Mesenchymal stem cell (in vitro differentiated cells and primary cell): Measurements from ENCODE around the gene RPLP1.

ENCODE experiments used
- DNase-seq: peaks from one replicate; pipeline ENCODE4 v3.0.0-alpha.2; 2013
- H2AFZ ChIP-seq: one replicate; pipeline ENCODE4 v1.6.1; 2013; ENCODE audit warnings: low read depth, mild to moderate bottlenecking, control low read depth, inconsistent platforms, low read length, moderate library complexity
- H2AK5ac ChIP-seq: 2 replicates; pipeline ENCODE4 v1.6.1; 2013; ENCODE audit warnings: low read length, moderate library complexity, mild to moderate bottlenecking, inconsistent platforms; ENCODE audit not compliant: severe bottlenecking
- H2BK120ac ChIP-seq: one replicate; pipeline ENCODE4 v1.6.1; 2013; ENCODE audit warnings: low read depth, mild to moderate bottlenecking, inconsistent platforms, low read length, moderate library complexity
- H2BK12ac ChIP-seq, 2 experiments: one replicate each; pipeline ENCODE4 v1.6.1; 2013; ENCODE audit warnings: inconsistent platforms in 2 of 2, low read length in 2 of 2, mild to moderate bottlenecking in 2 of 2, moderate library complexity in 2 of 2, control low read depth in 1 of 2
- H2BK15ac ChIP-seq: one replicate; pipeline ENCODE4 v1.6.1; 2013; ENCODE audit warnings: mild to moderate bottlenecking, low read depth, inconsistent platforms; ENCODE audit not compliant: poor library complexity, severe bottlenecking
- H2BK5ac ChIP-seq: 2 replicates; pipeline ENCODE4 v1.6.1; 2013; ENCODE audit warnings: low read depth, mild to moderate bottlenecking, low read length, control low read depth, inconsistent platforms; ENCODE audit not compliant: poor library complexity, severe bottlenecking
- H3K14ac ChIP-seq, 2 experiments: one replicate each; pipeline ENCODE4 v1.6.1; 2013; ENCODE audit warnings: inconsistent platforms in 2 of 2, low read length in 2 of 2, control low read depth in 1 of 2, mild to moderate bottlenecking in 1 of 2, moderate library complexity in 1 of 2
- H3K18ac ChIP-seq, 2 experiments: one replicate each; pipeline ENCODE4 v1.6.1; 2013; ENCODE audit warnings: inconsistent platforms in 2 of 2, low read length in 2 of 2, control low read depth in 1 of 2, low read depth in 1 of 2, mild to moderate bottlenecking in 1 of 2
- H3K23ac ChIP-seq, 2 experiments: one replicate each; pipeline ENCODE4 v1.6.1; 2013; ENCODE audit warnings: inconsistent platforms in 2 of 2, low read length in 2 of 2, mild to moderate bottlenecking in 2 of 2, moderate library complexity in 2 of 2, control low read depth in 1 of 2
- H3K27ac ChIP-seq: 2 replicates; pipeline ENCODE4 v1.5.1; 2013; ENCODE audit warnings: mild to moderate bottlenecking, moderate library complexity, low read length, control low read depth, inconsistent platforms; ENCODE audit not compliant: poor library complexity, severe bottlenecking
- H3K27me3 ChIP-seq, 2 experiments: 2 replicates each; pipeline versions ENCODE4 v1.6.1 to v1.7.0; 2013; ENCODE audit warnings: low read length in 2 of 2, mild to moderate bottlenecking in 2 of 2, moderate library complexity in 2 of 2, control low read depth in 1 of 2, inconsistent platforms in 1 of 2; ENCODE audit not compliant: control insufficient read depth in 1 of 2, insufficient read depth in 1 of 2
- H3K36me3 ChIP-seq, 2 experiments: 2 replicates each; pipeline versions ENCODE4 v1.6.1 to v1.7.0; 2013; ENCODE audit warnings: low read length in 2 of 2, control low read depth in 1 of 2, inconsistent platforms in 1 of 2, low read depth in 1 of 2, mild to moderate bottlenecking in 1 of 2; ENCODE audit not compliant: insufficient read depth in 2 of 2, control insufficient read depth in 1 of 2
- H3K4ac ChIP-seq, 2 experiments: one replicate each; pipeline ENCODE4 v1.6.1; 2013; ENCODE audit warnings: inconsistent platforms in 2 of 2, low read length in 2 of 2, mild to moderate bottlenecking in 2 of 2, moderate library complexity in 2 of 2, control low read depth in 1 of 2, low read depth in 1 of 2
- H3K4me1 ChIP-seq: 2 replicates; pipeline ENCODE4 v1.6.1; 2013; ENCODE audit warnings: low read depth, low read length, control low read depth; ENCODE audit not compliant: control insufficient read depth, insufficient read depth
- H3K4me2 ChIP-seq: 2 replicates; pipeline ENCODE4 v1.6.1; 2013; ENCODE audit warnings: low read length, mild to moderate bottlenecking, inconsistent platforms; ENCODE audit not compliant: poor library complexity, severe bottlenecking
- H3K4me3 ChIP-seq, 2 experiments: 2 replicates each; pipeline versions ENCODE4 v1.5.1 to v1.7.0; 2013; ENCODE audit warnings: low read length in 2 of 2, mild to moderate bottlenecking in 2 of 2, control low read depth in 1 of 2, low read depth in 1 of 2; ENCODE audit not compliant: insufficient read depth in 1 of 2
- H3K79me1 ChIP-seq: replicated peaks from 2 replicates; pipeline ENCODE4 v1.6.1; 2013; ENCODE audit warnings: mild to moderate bottlenecking, control low read depth, low read length, inconsistent platforms; ENCODE audit not compliant: poor library complexity, severe bottlenecking
- H3K9ac ChIP-seq: 2 replicates; pipeline ENCODE4 v1.7.0; 2013; ENCODE audit warnings: mild to moderate bottlenecking, low read length, moderate library complexity
- H3K9me3 ChIP-seq: 2 replicates; pipeline ENCODE4 v1.7.0; 2013; ENCODE audit warnings: mild to moderate bottlenecking, low read length; ENCODE audit not compliant: control insufficient read depth
- H4K8ac ChIP-seq: one replicate; pipeline ENCODE4 v1.6.1; 2013; ENCODE audit warnings: inconsistent platforms, mild to moderate bottlenecking, low read length, moderate library complexity
- H4K91ac ChIP-seq: one replicate; pipeline ENCODE4 v1.6.1; 2013; ENCODE audit warnings: mild to moderate bottlenecking, low read length, inconsistent platforms
- WGBS: methylation state at CpG from one replicate; pipeline ENCODE4 v1.1.7; 2013; ENCODE audit warnings: mixed read lengths; 5-methylcytosine and 5-hydroxymethylcytosine counted together

Gene RPLP1

DNA sequence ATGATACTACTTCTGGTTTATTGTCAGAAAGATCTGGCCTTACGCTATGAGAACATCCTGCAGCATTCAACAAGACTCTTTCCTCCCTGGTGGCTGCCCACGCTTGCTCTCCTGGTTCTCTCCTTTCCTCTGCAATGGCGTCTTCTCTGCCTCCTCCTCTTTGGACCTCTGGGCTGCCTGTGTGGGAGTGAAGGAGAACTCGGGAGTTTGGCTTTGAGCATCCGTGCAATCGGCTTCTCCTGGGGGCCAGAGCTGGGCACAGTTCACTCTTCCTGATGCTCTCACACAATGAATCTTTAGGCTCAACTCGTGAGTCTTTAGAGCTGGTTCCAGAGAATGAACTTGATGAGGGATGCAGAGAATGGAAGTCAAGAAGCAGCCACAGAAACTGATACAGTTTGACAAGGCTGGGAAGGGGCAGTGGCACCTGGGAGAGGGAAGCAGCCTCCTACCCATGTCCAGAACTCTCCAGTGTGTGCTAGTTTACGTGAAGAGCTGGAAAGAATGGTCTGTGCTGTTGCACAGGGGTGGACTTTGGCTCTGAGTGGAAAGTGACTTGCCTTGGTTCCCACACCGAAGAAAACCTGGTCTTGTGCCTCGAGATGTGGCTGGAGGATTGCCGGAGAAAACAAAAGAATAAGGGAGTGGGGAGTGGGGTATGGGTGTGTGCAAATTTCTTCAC, 37.9 kb downstream of the RPLP1 start:
- Histone ChIP-seq H3K36me3 (no peaks in the 10 kb centered on the region), H3K27me3 (peaks cover 35% of the 10 kb centered on the region in 2 experiments), H3K4me3 (no peak overlapping the region), H4K8ac (no peak overlapping the region), H3K18ac (no peak overlapping the region), H2BK5ac (no peak overlapping the region), H3K14ac (peak overlapping the region in 1 of 2 experiments; percentile 46), H4K91ac (no peak overlapping the region), H3K79me1 (no peaks in the 10 kb centered on the region), H3K9me3 (peaks cover 3% of the 10 kb centered on the region), H2BK12ac (no peak overlapping the region), H3K4me2 (no peak overlapping the region), H3K4me1 (peaks cover 2% of the 10 kb centered on the region), H3K23ac (no peak overlapping the region), H3K9ac (no peak overlapping the region), H2BK120ac (no peak overlapping the region), H2AFZ (no peak overlapping the region), H3K4ac (no peak overlapping the region), H2AK5ac (no peak overlapping the region), H3K27ac (no peak overlapping the region), H2BK15ac (no peak overlapping the region)
- WGBS, result 79% methylated on average over 11 of the region's 11 CpGs
- DNase-seq, result no peak

DNA sequence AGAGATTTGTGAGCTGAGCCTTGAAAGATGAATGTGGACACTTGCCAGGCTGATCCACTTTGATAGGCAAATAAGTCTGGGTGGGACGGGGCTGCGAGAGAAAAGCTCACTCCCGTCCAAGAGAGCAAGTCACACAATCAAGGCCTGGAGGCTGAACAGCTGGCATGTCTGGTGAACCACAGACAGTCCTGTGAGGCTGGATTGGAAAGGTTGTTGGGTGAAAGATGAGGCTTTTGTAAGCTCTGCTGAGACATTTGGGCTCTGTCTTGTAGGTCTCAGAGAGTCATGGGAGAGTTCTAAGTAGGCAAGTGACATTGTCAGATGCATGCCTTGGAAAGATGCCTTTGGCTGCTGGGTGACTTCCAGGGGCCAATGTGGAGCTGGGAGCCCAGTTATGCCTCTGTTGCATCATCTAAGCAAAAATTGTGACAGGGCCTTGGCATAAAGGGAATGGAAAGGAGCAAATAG, 38.5 kb downstream of the RPLP1 start:
- Histone ChIP-seq H3K27ac (no peak overlapping the region), H2BK120ac (no peak overlapping the region), H3K4ac (no peak overlapping the region), H3K14ac (no peak overlapping the region), H3K27me3 (peaks cover 35% of the 10 kb centered on the region in 2 experiments), H2BK12ac (no peak overlapping the region), H3K23ac (no peak overlapping the region), H3K18ac (no peak overlapping the region), H2BK5ac (no peak overlapping the region), H3K4me3 (no peak overlapping the region), H3K9ac (no peak overlapping the region), H4K91ac (no peak overlapping the region), H3K4me1 (peaks cover 2% of the 10 kb centered on the region), H3K36me3 (no peaks in the 10 kb centered on the region), H4K8ac (no peak overlapping the region), H2AK5ac (no peak overlapping the region), H3K9me3 (peaks cover 3% of the 10 kb centered on the region), H3K79me1 (no peaks in the 10 kb centered on the region), H2AFZ (no peak overlapping the region), H2BK15ac (no peak overlapping the region), H3K4me2 (no peak overlapping the region)
- DNase-seq, result no peak
- WGBS, result 79% methylated on average over 3 of the region's 3 CpGs

- Histone ChIP-seq H3K4me1 (peaks cover 2% of the 10 kb centered on the region), H3K9me3 (peaks cover 3% of the 10 kb centered on the region), H2BK12ac (no peak overlapping the region), H3K4ac (no peak overlapping the region), H3K79me1 (no peaks in the 10 kb centered on the region), H3K36me3 (no peaks in the 10 kb centered on the region), H4K91ac (no peak overlapping the region), H3K18ac (no peak overlapping the region), H3K4me2 (no peak overlapping the region), H3K27me3 (peaks cover 28 to 30% of the 10 kb centered on the region in 2 experiments), H2BK5ac (no peak overlapping the region), H3K9ac (no peak overlapping the region), H2BK120ac (no peak overlapping the region), H2AK5ac (no peak overlapping the region), H3K4me3 (no peak overlapping the region), H2BK15ac (no peak overlapping the region), H3K23ac (no peak overlapping the region), H3K27ac (no peak overlapping the region), H4K8ac (no peak overlapping the region), H2AFZ (no peak overlapping the region), H3K14ac (no peak overlapping the region)
- no peak for DNase-seq
- WGBS, result 95% methylated on average over 2 of the region's 2 CpGs
These were observed 40.8 kb downstream of the RPLP1 start for GRCh38 chr15:69493406-69493805.

GRCh38 chr15:69496001-69496400, 43.4 kb downstream of the RPLP1 start:
- H4K8ac ChIP-seq, result no peak overlapping the region
- H3K27ac ChIP-seq, result no peak overlapping the region
- H2AFZ ChIP-seq, result no peak overlapping the region
- H2BK5ac ChIP-seq, result no peak overlapping the region
- no peak overlapping the region for H3K4me2 ChIP-seq
- H3K36me3 ChIP-seq, result no peaks in the 10 kb centered on the region
- H3K79me1 ChIP-seq, result no peaks in the 10 kb centered on the region
- H2BK15ac ChIP-seq, result no peak overlapping the region
- H2AK5ac ChIP-seq, result no peak overlapping the region
- WGBS, result 80% methylated on average over 1 of the region's 2 CpGs
- H3K4me3 ChIP-seq, result no peak overlapping the region
- no peak for DNase-seq
- H3K14ac ChIP-seq, result no peak overlapping the region
- peaks cover 5% of the 10 kb centered on the region for H3K4me1 ChIP-seq
- no peak overlapping the region for H2BK12ac ChIP-seq
- H3K27me3 ChIP-seq, result peaks cover 15 to 41% of the 10 kb centered on the region in 2 experiments
- H3K18ac ChIP-seq, result no peak overlapping the region
- H3K23ac ChIP-seq, result no peak overlapping the region
- H2BK120ac ChIP-seq, result no peak overlapping the region
- no peak overlapping the region for H3K9ac ChIP-seq
- H3K4ac ChIP-seq, result no peak overlapping the region
- no peak overlapping the region for H4K91ac ChIP-seq
- H3K9me3 ChIP-seq, result peaks cover 3% of the 10 kb centered on the region
